ENCODE results near the gene TCP11.

DNA sequence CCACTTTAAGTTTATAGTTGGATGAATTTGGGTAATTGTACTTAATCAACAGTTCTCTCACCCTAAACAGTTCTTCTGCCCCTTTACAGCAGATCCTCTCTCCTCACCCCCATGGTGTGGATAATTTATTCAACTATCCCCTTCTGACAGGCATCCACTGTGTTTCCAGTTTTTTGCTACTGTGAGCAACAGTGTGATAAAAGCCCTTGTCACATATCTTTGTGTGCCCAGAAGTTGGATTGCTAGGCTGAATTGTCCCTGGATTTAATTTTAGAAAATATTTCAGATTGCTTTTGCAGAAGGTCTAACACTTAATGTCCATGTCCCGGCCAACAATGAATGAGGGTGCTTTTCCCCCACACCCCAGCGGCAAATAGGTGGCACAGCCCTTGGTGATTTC, 42.1 kb upstream of the TCP11 start:
- TF ChIP-seq, protein P1, sequence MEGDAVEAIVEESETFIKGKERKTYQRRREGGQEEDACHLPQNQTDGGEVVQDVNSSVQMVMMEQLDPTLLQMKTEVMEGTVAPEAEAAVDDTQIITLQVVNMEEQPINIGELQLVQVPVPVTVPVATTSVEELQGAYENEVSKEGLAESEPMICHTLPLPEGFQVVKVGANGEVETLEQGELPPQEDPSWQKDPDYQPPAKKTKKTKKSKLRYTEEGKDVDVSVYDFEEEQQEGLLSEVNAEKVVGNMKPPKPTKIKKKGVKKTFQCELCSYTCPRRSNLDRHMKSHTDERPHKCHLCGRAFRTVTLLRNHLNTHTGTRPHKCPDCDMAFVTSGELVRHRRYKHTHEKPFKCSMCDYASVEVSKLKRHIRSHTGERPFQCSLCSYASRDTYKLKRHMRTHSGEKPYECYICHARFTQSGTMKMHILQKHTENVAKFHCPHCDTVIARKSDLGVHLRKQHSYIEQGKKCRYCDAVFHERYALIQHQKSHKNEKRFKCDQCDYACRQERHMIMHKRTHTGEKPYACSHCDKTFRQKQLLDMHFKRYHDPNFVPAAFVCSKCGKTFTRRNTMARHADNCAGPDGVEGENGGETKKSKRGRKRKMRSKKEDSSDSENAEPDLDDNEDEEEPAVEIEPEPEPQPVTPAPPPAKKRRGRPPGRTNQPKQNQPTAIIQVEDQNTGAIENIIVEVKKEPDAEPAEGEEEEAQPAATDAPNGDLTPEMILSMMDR (IDR thresholded peaks at IDR 0.05): no peak
- no peak for TF ChIP-seq POLR2A (IDR thresholded peaks at IDR 0.05)
